DMS153 (cell line): ENCODE data around the gene CD86.
"Not testable (repeated sequence)": the region's sequence is repeated elsewhere in the genome, so short reads cannot be mapped to it uniquely, and the experiment has no call there.

Source experiments
- DNase-seq: peaks from one replicate; lab custom pipeline; 2025; lab: John Stamatoyannopoulos, UW

The CD86 gene

DNA sequence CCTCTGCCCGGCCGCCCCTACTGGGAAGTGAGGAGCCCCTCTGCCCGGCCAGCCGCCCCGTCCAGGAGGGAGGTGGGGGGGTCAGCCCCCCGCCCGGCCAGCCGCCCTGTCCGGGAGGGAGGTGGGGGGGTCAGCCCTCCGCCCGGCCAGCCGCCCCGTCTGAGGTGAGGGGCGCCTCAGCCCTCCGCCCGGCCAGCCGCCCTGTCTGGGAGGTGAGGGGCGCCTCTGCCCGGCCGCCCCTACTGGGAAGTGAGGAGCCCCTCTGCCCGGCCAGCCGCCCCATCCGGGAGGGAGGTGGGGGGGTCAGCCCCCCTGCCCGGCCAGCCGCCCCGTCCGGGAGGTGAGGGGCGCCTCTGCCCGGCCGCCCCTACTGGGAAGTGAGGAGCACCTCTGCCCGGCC lies 109.8 kb downstream of the CD86 start:
- DNase-seq = not testable (repeated sequence)

DNA sequence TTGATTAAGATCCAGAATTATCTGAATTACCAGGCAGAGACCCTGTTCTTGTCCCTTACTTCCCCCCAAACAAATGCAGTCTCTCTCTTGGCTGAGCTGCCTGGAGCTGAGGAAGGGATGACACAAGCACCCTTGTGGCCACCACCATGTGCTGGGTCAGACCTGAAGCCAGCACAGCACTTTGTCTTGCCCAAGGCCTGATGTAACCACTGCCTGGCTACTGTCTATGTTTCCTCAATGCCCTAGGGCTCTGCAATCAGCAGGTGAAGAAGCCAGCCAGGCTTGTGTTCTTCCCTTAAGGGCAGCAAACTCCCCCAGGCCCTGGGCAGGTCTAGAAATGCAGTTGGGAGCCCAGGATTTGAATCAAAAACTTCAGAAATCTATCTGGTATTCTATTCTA lies 112.5 kb downstream of the CD86 start:
- DNase-seq = no peak

DNA sequence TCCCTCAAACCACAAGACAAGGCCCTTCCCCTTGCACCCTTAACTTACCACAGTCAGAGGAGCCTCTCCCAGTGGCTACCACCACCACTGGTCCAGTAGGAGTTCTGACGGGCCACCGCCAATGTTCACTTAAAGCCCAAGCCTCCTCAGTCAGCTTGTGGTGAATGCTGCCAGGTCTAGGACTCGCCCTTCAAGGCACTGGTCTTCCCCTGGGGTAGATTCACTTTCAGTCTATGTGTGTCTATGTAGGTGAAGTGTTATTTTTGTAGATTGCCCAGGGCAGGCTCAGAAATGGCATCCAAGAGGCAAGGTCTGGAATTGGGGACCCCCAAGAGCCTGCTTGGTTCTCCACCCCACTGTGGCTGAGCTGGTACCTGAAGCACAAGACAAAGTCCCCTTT lies 112.9 kb downstream of the CD86 start:
- no peak for DNase-seq

DNA sequence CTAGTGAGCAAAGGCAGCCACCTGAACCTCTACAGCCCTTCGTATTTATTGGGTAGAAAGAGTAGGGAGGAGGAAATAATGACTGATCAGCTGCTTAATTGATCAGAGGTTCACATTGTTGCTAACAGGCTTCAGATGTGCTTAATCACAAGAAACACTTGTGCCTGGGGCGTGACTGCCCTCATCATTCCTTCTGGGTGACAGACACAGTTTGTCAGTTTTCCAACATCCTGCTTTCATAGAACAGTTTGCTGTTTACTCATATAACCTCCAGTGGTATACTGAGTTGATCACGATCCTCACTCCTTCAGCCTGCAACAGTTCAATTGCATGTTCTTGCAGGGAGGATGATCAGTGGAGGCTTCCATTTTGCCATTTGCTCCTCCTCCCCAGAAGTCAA lies 114.7 kb downstream of the CD86 start:
- no peak for DNase-seq
